Activated CD4-positive, alpha-beta T cell treated with anti-CD3 and anti-CD28 coated beads, Interleukin-2, amount 10 ng/mL, durations not matched to agents 24 days and 14 days (primary cell): ENCODE data around the gene MAP4K4. TPM values are rescaled to one million over a fixed set of nuclear protein-coding genes. Genes with fewer than 3 reads are reported as not detected.

Source experiments
- DNase-seq: peaks from one replicate; pipeline ENCODE4 v3.0.0; 2022
- H3K27ac Mint-ChIP-seq: one replicate; pipeline ENCODE4 v1.8.0; 2022; ENCODE audit warnings: mild to moderate bottlenecking, mixed read lengths
- H3K27me3 Mint-ChIP-seq: one replicate; pipeline ENCODE4 v1.8.0; 2022; ENCODE audit warnings: mixed read lengths
- H3K36me3 Mint-ChIP-seq: one replicate; pipeline ENCODE4 v1.8.0; 2022; ENCODE audit warnings: low read depth, mild to moderate bottlenecking, mixed read lengths
- H3K4me1 Mint-ChIP-seq: one replicate; pipeline ENCODE4 v1.8.0; 2021; ENCODE audit warnings: mixed read lengths
- H3K4me3 Mint-ChIP-seq: one replicate; pipeline ENCODE4 v1.8.0; 2022; ENCODE audit warnings: mild to moderate bottlenecking, moderate library complexity, mixed read lengths
- H3K9me3 Mint-ChIP-seq: one replicate; pipeline ENCODE4 v1.8.0; 2021; ENCODE audit warnings: mixed read lengths
- intact Hi-C: fragments of 100-400 bp; cut with micrococcal nuclease; formaldehyde crosslinking; loops from one replicate; pipeline ENCODE4 v1.15.1; 2023
- total RNA-seq: library from RNA; stranded (reverse); gene quantifications from 2 replicates; pipeline ENCODE4 v1.2.3, GENCODE V29; 2022

MAP4K4 gene
- total RNA-seq, 1 donor from 2014 or later, result 42.6 TPM

- Mint-ChIP-seq H3K36me3 (peaks cover 20% of the 10 kb centered on the region), H3K4me3 (no peak overlapping the region), H3K4me1 (peaks cover 30% of the 10 kb centered on the region), H3K9me3 (peaks cover 6% of the 10 kb centered on the region), H3K27ac (no peak overlapping the region), H3K27me3 (no peaks in the 10 kb centered on the region)
- intact Hi-C loops, result loop anchor here (1.0 to 5.0 kb wide), 5 partner anchors 20 to 447 kb away; partner anchors contain the start of genes CNOT11, RFX8 and RNF149
- DNase-seq, result peak; percentile 75
Observed at GRCh38 chr2:101698844-101699754, 1.6 kb downstream of the MAP4K4 start.

- Mint-ChIP-seq H3K4me1 (peaks cover 37% of the 10 kb centered on the region), H3K9me3 (peaks cover 6% of the 10 kb centered on the region), H3K27me3 (no peaks in the 10 kb centered on the region), H3K27ac (no peak overlapping the region), H3K4me3 (no peak overlapping the region), H3K36me3 (peaks cover 24% of the 10 kb centered on the region)
- DNase-seq, result no peak
- intact Hi-C loops, result loop anchor here (1.0 to 10.0 kb wide), 7 partner anchors 19 to 735 kb away; partner anchors contain the start of genes CNOT11, RFX8 and RNF149
Observed at GRCh38 chr2:101699755-101700461, 2.4 kb downstream of the MAP4K4 start.

- Mint-ChIP-seq H3K36me3 (peaks cover 31% of the 10 kb centered on the region), H3K27me3 (no peaks in the 10 kb centered on the region), H3K4me3 (peak overlapping the region; percentile 59), H3K9me3 (peaks cover 6% of the 10 kb centered on the region), H3K27ac (peak overlapping the region; percentile 90), H3K4me1 (peaks cover 59% of the 10 kb centered on the region)
- peak; percentile 80 for DNase-seq
- intact Hi-C loops, result loop anchor here (2.0 to 10.0 kb wide), 3 partner anchors 127 to 731 kb away; no protein-coding TSS in a partner anchor
Observed at GRCh38 chr2:101704046-101704466, 6.5 kb downstream of the MAP4K4 start.

- DNase-seq, result no peak
- H3K36me3 Mint-ChIP-seq, result peaks cover 32% of the 10 kb centered on the region
- intact Hi-C loops, result loop anchor here (2.0 to 10.0 kb wide), 3 partner anchors 126 to 730 kb away; no protein-coding TSS in a partner anchor
- H3K27ac Mint-ChIP-seq, result peak overlapping the region; percentile 90
- H3K27me3 Mint-ChIP-seq, result no peaks in the 10 kb centered on the region
- H3K9me3 Mint-ChIP-seq, result peaks cover 6% of the 10 kb centered on the region
- peak overlapping the region; percentile 59 for H3K4me3 Mint-ChIP-seq
- H3K4me1 Mint-ChIP-seq, result peaks cover 61% of the 10 kb centered on the region
Observed at GRCh38 chr2:101704816-101705578, 7.5 kb downstream of the MAP4K4 start.

- H3K27ac Mint-ChIP-seq, result peak overlapping the region; percentile 47
- peaks cover 64% of the 10 kb centered on the region for H3K4me1 Mint-ChIP-seq
- peaks cover 6% of the 10 kb centered on the region for H3K9me3 Mint-ChIP-seq
- H3K27me3 Mint-ChIP-seq, result no peaks in the 10 kb centered on the region
- intact Hi-C loops, result loop anchor here (1.0 to 10.0 kb wide), 6 partner anchors 9 to 729 kb away; partner anchors contain the start of gene MAP4K4
- H3K36me3 Mint-ChIP-seq, result peaks cover 29% of the 10 kb centered on the region
- no peak for DNase-seq
- H3K4me3 Mint-ChIP-seq, result peak overlapping the region; percentile 58
Observed at GRCh38 chr2:101706121-101706818, 8.8 kb downstream of the MAP4K4 start.

- peak overlapping the region; percentile 58 for H3K4me3 Mint-ChIP-seq
- peaks cover 6% of the 10 kb centered on the region for H3K9me3 Mint-ChIP-seq
- H3K36me3 Mint-ChIP-seq, result peaks cover 26% of the 10 kb centered on the region
- H3K4me1 Mint-ChIP-seq, result peaks cover 66% of the 10 kb centered on the region
- peak overlapping the region; percentile 47 for H3K27ac Mint-ChIP-seq
- intact Hi-C loops, result loop anchor here (1.0 to 10.0 kb wide), 6 partner anchors 9 to 728 kb away; partner anchors contain the start of gene MAP4K4
- peak; percentile 84 for DNase-seq
- no peaks in the 10 kb centered on the region for H3K27me3 Mint-ChIP-seq
Observed at GRCh38 chr2:101706819-101707177, 9.3 kb downstream of the MAP4K4 start.

- DNase-seq, result no peak
- H3K9me3 Mint-ChIP-seq, result no peaks in the 10 kb centered on the region
- peaks cover 18% of the 10 kb centered on the region for H3K36me3 Mint-ChIP-seq
- no peak overlapping the region for H3K4me3 Mint-ChIP-seq
- no peaks in the 10 kb centered on the region for H3K27me3 Mint-ChIP-seq
- peaks cover 51% of the 10 kb centered on the region for H3K4me1 Mint-ChIP-seq
- H3K27ac Mint-ChIP-seq, result no peak overlapping the region
- intact Hi-C loops, result loop anchor here (1.0 kb wide), 1 partner anchor 9 kb away; no protein-coding TSS in a partner anchor
Observed at GRCh38 chr2:101710036-101710435, 12.5 kb downstream of the MAP4K4 start.

GRCh38 chr2:101710471-101711318, 13.2 kb downstream of the MAP4K4 start:
- H3K4me1 Mint-ChIP-seq, result peaks cover 48% of the 10 kb centered on the region
- H3K36me3 Mint-ChIP-seq, result peaks cover 18% of the 10 kb centered on the region
- peak overlapping the region; percentile 2 for H3K4me3 Mint-ChIP-seq
- intact Hi-C loops, result loop anchor here (1.0 kb wide), 1 partner anchor 9 kb away; no protein-coding TSS in a partner anchor
- no peaks in the 10 kb centered on the region for H3K27me3 Mint-ChIP-seq
- H3K27ac Mint-ChIP-seq, result no peak overlapping the region
- DNase-seq, result peak; percentile 58
- H3K9me3 Mint-ChIP-seq, result no peaks in the 10 kb centered on the region

GRCh38 chr2:101714118-101714517, 16.6 kb downstream of the MAP4K4 start:
- Mint-ChIP-seq H3K4me1 (peaks cover 58% of the 10 kb centered on the region), H3K4me3 (no peak overlapping the region), H3K27me3 (no peaks in the 10 kb centered on the region), H3K27ac (no peak overlapping the region), H3K9me3 (no peaks in the 10 kb centered on the region), H3K36me3 (peaks cover 22% of the 10 kb centered on the region)
- DNase-seq, result no peak
- intact Hi-C loops, result no loop called here

- intact Hi-C loops, result loop anchor here (5.0 kb wide), 3 partner anchors 110 to 365 kb away; no protein-coding TSS in a partner anchor
- H3K27me3 Mint-ChIP-seq, result no peaks in the 10 kb centered on the region
- peak; percentile 81 for DNase-seq
- H3K36me3 Mint-ChIP-seq, result peaks cover 33% of the 10 kb centered on the region
- H3K9me3 Mint-ChIP-seq, result no peaks in the 10 kb centered on the region
- peak overlapping the region; percentile 90 for H3K27ac Mint-ChIP-seq
- peaks cover 58% of the 10 kb centered on the region for H3K4me1 Mint-ChIP-seq
- peak overlapping the region; percentile 31 for H3K4me3 Mint-ChIP-seq
Observed at GRCh38 chr2:101717071-101717845, 19.8 kb downstream of the MAP4K4 start.

- Mint-ChIP-seq H3K27ac (peak overlapping the region; percentile 90), H3K36me3 (peaks cover 44% of the 10 kb centered on the region), H3K27me3 (no peaks in the 10 kb centered on the region), H3K4me1 (peaks cover 65% of the 10 kb centered on the region), H3K9me3 (peaks cover 5% of the 10 kb centered on the region), H3K4me3 (peak overlapping the region; percentile 39)
- intact Hi-C loops, result loop anchor here (2.0 to 5.0 kb wide), 4 partner anchors 36 to 364 kb away; no protein-coding TSS in a partner anchor
- DNase-seq, result peak; percentile 56
Observed at GRCh38 chr2:101718479-101718878, 21.0 kb downstream of the MAP4K4 start.
